ENCODE data around the gene SPAG16. TPM values are rescaled to one million over a fixed set of nuclear protein-coding genes. Genes with fewer than 3 reads are reported as not detected.

Gene SPAG16
- total RNA-seq, 1 donor from 2014 or later: 16.7 TPM

GRCh38 chr2:214180071-214180470 is 895.8 kb downstream of the SPAG16 start:
- H3K27ac ChIP-seq (ENCODE audit: low read depth, low read length): no peak overlapping the region
- H4K20me1 ChIP-seq (ENCODE audit: insufficient read depth, low read length): no peaks in the 10 kb centered on the region
- no peaks in the 10 kb centered on the region for H3K36me3 Mint-ChIP-seq (ENCODE audit: low read depth, unreplicated experiment)
- H3K4me3 Mint-ChIP-seq (ENCODE audit: unreplicated experiment): no peak overlapping the region
- FAIRE-seq (no peak), DNase-seq (ENCODE audit: low read depth) (no peak)
- no peaks in the 10 kb centered on the region for H3K9me3 Mint-ChIP-seq (ENCODE audit: unreplicated experiment)
- no peaks in the 10 kb centered on the region for H3K4me1 ChIP-seq (ENCODE audit: insufficient read depth, low read length)
- H3K4me3 ChIP-seq (ENCODE audit: insufficient read depth, low read depth, low read length): no peak overlapping the region
- no peaks in the 10 kb centered on the region for H3K27me3 Mint-ChIP-seq (ENCODE audit: low read depth, unreplicated experiment)
- no peaks in the 10 kb centered on the region for H3K27me3 ChIP-seq (ENCODE audit: insufficient read depth, low read length)
- no peak overlapping the region for H3K4me2 ChIP-seq (ENCODE audit: low read length)
- H3K36me3 ChIP-seq (ENCODE audit: insufficient read depth, low read length): no peaks in the 10 kb centered on the region
- no peaks in the 10 kb centered on the region for H3K9me3 ChIP-seq (ENCODE audit: insufficient read depth, low read depth, low read length)
- H2AFZ ChIP-seq (ENCODE audit: low read depth, low read length): no peak overlapping the region
- no peak overlapping the region for H3K9ac ChIP-seq (ENCODE audit: low read length)
- TF ChIP-seq CTCF (IDR thresholded peaks at IDR 0.05; ENCODE audit: insufficient read depth, low read depth, low read length): no peak
- TF ChIP-seq EZH2 (IDR thresholded peaks at IDR 0.05; ENCODE audit: insufficient read depth, low read length): no peak
- H3K79me2 ChIP-seq (ENCODE audit: insufficient read depth, low read length): no peaks in the 10 kb centered on the region
- H3K27ac Mint-ChIP-seq (ENCODE audit: unreplicated experiment): no peak overlapping the region
- H3K4me1 Mint-ChIP-seq (ENCODE audit: low read depth, unreplicated experiment): no peaks in the 10 kb centered on the region

- DNase-seq (ENCODE audit: low read depth) (no peak), FAIRE-seq (no peak)
- no peak overlapping the region for H2AFZ ChIP-seq (ENCODE audit: low read depth, low read length)
- H3K4me1 ChIP-seq (ENCODE audit: insufficient read depth, low read length): no peaks in the 10 kb centered on the region
- H3K9ac ChIP-seq (ENCODE audit: low read length): no peak overlapping the region
- H3K79me2 ChIP-seq (ENCODE audit: insufficient read depth, low read length): no peaks in the 10 kb centered on the region
- Mint-ChIP-seq H3K27ac (ENCODE audit: unreplicated experiment) (no peak overlapping the region), H3K9me3 (ENCODE audit: unreplicated experiment) (no peaks in the 10 kb centered on the region), H3K27me3 (ENCODE audit: low read depth, unreplicated experiment) (no peaks in the 10 kb centered on the region), H3K4me1 (ENCODE audit: low read depth, unreplicated experiment) (no peaks in the 10 kb centered on the region), H3K4me3 (ENCODE audit: unreplicated experiment) (no peak overlapping the region), H3K36me3 (ENCODE audit: low read depth, unreplicated experiment) (no peaks in the 10 kb centered on the region)
- TF ChIP-seq EZH2 (IDR thresholded peaks at IDR 0.05; ENCODE audit: insufficient read depth, low read length): no peak
- H3K27ac ChIP-seq (ENCODE audit: low read depth, low read length): no peak overlapping the region
- H3K4me3 ChIP-seq (ENCODE audit: insufficient read depth, low read depth, low read length): no peak overlapping the region
- H4K20me1 ChIP-seq (ENCODE audit: insufficient read depth, low read length): no peaks in the 10 kb centered on the region
- H3K9me3 ChIP-seq (ENCODE audit: insufficient read depth, low read depth, low read length): no peaks in the 10 kb centered on the region
- no peaks in the 10 kb centered on the region for H3K36me3 ChIP-seq (ENCODE audit: insufficient read depth, low read length)
- H3K4me2 ChIP-seq (ENCODE audit: low read length): no peak overlapping the region
- H3K27me3 ChIP-seq (ENCODE audit: insufficient read depth, low read length): no peaks in the 10 kb centered on the region
Measured at GRCh38 chr2:214180686-214181085, 896.4 kb downstream of the SPAG16 start.

GRCh38 chr2:214184461-214184860 is 900.2 kb downstream of the SPAG16 start:
- H3K9me3 Mint-ChIP-seq (ENCODE audit: unreplicated experiment): no peaks in the 10 kb centered on the region
- H3K27me3 Mint-ChIP-seq (ENCODE audit: low read depth, unreplicated experiment): no peaks in the 10 kb centered on the region
- no peak for TF ChIP-seq EZH2 (IDR thresholded peaks at IDR 0.05; ENCODE audit: insufficient read depth, low read length)
- no peak for TF ChIP-seq CTCF (IDR thresholded peaks at IDR 0.05; ENCODE audit: insufficient read depth, low read depth, low read length)
- Histone ChIP-seq H2AFZ (ENCODE audit: low read depth, low read length) (no peak overlapping the region), H3K27me3 (ENCODE audit: insufficient read depth, low read length) (no peaks in the 10 kb centered on the region), H3K9me3 (ENCODE audit: insufficient read depth, low read depth, low read length) (no peaks in the 10 kb centered on the region), H3K4me1 (ENCODE audit: insufficient read depth, low read length) (no peaks in the 10 kb centered on the region), H3K79me2 (ENCODE audit: insufficient read depth, low read length) (no peaks in the 10 kb centered on the region), H3K9ac (ENCODE audit: low read length) (no peak overlapping the region), H3K4me2 (ENCODE audit: low read length) (no peak overlapping the region), H4K20me1 (ENCODE audit: insufficient read depth, low read length) (no peaks in the 10 kb centered on the region), H3K36me3 (ENCODE audit: insufficient read depth, low read length) (no peaks in the 10 kb centered on the region), H3K27ac (ENCODE audit: low read depth, low read length) (no peak overlapping the region), H3K4me3 (ENCODE audit: insufficient read depth, low read depth, low read length) (no peak overlapping the region)
- DNase-seq (ENCODE audit: low read depth): no peak
- H3K36me3 Mint-ChIP-seq (ENCODE audit: low read depth, unreplicated experiment): no peaks in the 10 kb centered on the region
- no peak overlapping the region for H3K4me3 Mint-ChIP-seq (ENCODE audit: unreplicated experiment)
- no peak for FAIRE-seq
- H3K27ac Mint-ChIP-seq (ENCODE audit: unreplicated experiment): no peak overlapping the region
- H3K4me1 Mint-ChIP-seq (ENCODE audit: low read depth, unreplicated experiment): no peaks in the 10 kb centered on the region

All from astrocyte (in vitro differentiated cells and primary cell).